Smooth muscle cell (in vitro differentiated cells): ENCODE measurements around the gene GINS3. TPM values are rescaled to one million over a fixed set of nuclear protein-coding genes. Genes with fewer than 3 reads are reported as not detected.

Experiments used
- DNase-seq: peaks from one replicate; lab custom pipeline; 2025; ENCODE audit not compliant: unreplicated experiment; lab: John Stamatoyannopoulos, UW
- H2AFZ ChIP-seq: fragments of 200-600 bp; sonication (generic); 2 replicates; pipeline ENCODE4 v1.6.0; 2016; ENCODE audit warnings: antibody characterized with exemption, low read depth, mild to moderate bottlenecking
- H3F3A ChIP-seq: fragments of 200-600 bp; sonication (generic); 2 replicates; pipeline ENCODE4 v1.6.0; 2017; ENCODE audit warnings: antibody characterized with exemption, low read depth
- H3K27ac ChIP-seq: fragments of 200-600 bp; sonication (generic); 2 replicates; pipeline ENCODE4 v1.5.1; 2016; ENCODE audit warnings: low read depth, mild to moderate bottlenecking
- H3K27me3 ChIP-seq: fragments of 200-600 bp; sonication (generic); 2 replicates; pipeline ENCODE4 v1.6.1; 2016; ENCODE audit warnings: low read depth, mild to moderate bottlenecking
- H3K36me3 ChIP-seq: fragments of 200-600 bp; sonication (generic); 2 replicates; pipeline ENCODE4 v1.5.1; 2016; ENCODE audit warnings: low read depth
- H3K4me1 ChIP-seq: fragments of 200-600 bp; sonication (generic); 2 replicates; pipeline ENCODE4 v1.5.1; 2016; ENCODE audit warnings: low read depth
- H3K4me2 ChIP-seq: fragments of 200-600 bp; sonication (generic); 2 replicates; pipeline ENCODE4 v1.6.0; 2016; ENCODE audit warnings: mild to moderate bottlenecking
- H3K4me3 ChIP-seq: fragments of 200-600 bp; sonication (generic); 2 replicates; pipeline ENCODE4 v1.5.1; 2016; ENCODE audit warnings: mild to moderate bottlenecking
- H3K79me2 ChIP-seq: fragments of 200-600 bp; sonication (generic); 2 replicates; pipeline ENCODE4 v1.6.0; 2016; ENCODE audit warnings: low read depth, mild to moderate bottlenecking
- H3K9ac ChIP-seq: fragments of 200-600 bp; sonication (generic); 2 replicates; pipeline ENCODE4 v1.6.0; 2016; ENCODE audit warnings: low read depth
- H3K9me3 ChIP-seq: fragments of 200-600 bp; sonication (generic); replicated peaks from 2 replicates; pipeline ENCODE4 v1.5.1; 2016; ENCODE audit warnings: low read depth
- H4K20me1 ChIP-seq: fragments of 200-600 bp; sonication (generic); 2 replicates; pipeline ENCODE4 v1.6.0; 2016; ENCODE audit warnings: low read depth
- CTCF ChIP-seq: fragments of 200-600 bp; sonication (generic); IDR thresholded peaks from 2 replicates; pipeline ENCODE4 v1.5.1; 2017; ENCODE audit warnings: borderline replicate concordance, mild to moderate bottlenecking, antibody characterized with exemption; ENCODE audit not compliant: insufficient read depth, poor library complexity, severe bottlenecking
- WGBS: methylation state at CpG from one replicate; pipeline ENCODE4 v1.1.7; 2016; ENCODE audit warnings: low lambda C conversion rate; 5-methylcytosine and 5-hydroxymethylcytosine counted together
- polyA plus RNA-seq: library from polyadenylated mRNA; unstranded; fragments of >200 nt; fragmentation: Nextera tagmentation; extraction: Ambion mirVana; gene quantifications from 2 replicates; pipeline ENCODE4 v1.2.1, GENCODE V29; 2016
- total RNA-seq: library from RNA; depleted of rRNA; stranded (reverse); fragments of >200 nt; gene quantifications from 2 replicates; pipeline ENCODE4 v1.2.3, GENCODE V29; 2014

Gene GINS3
- total and polyA plus RNA-seq, 2 experiments from 2014 or later = 1.9 to 4.2 TPM

GRCh38 chr16:58421529-58421928 lies 29.3 kb downstream of the GINS3 start:
- Histone ChIP-seq H3F3A (no peaks in the 10 kb centered on the region), H3K4me1 (peaks cover 11% of the 10 kb centered on the region), H3K4me2 (no peak overlapping the region), H4K20me1 (no peaks in the 10 kb centered on the region), H3K4me3 (no peak overlapping the region), H3K36me3 (no peaks in the 10 kb centered on the region), H2AFZ (no peak overlapping the region), H3K9me3 (no peaks in the 10 kb centered on the region), H3K79me2 (no peaks in the 10 kb centered on the region), H3K27me3 (peaks cover 6% of the 10 kb centered on the region), H3K9ac (no peak overlapping the region), H3K27ac (no peak overlapping the region)
- 77% methylated on average over 5 of the region's 5 CpGs for WGBS
- DNase-seq = no peak
- TF ChIP-seq CTCF = no peak

GRCh38 chr16:58422809-58423208 lies 30.5 kb downstream of the GINS3 start:
- no peaks in the 10 kb centered on the region for H3F3A ChIP-seq
- H3K27ac ChIP-seq = no peak overlapping the region
- WGBS = 87% methylated on average over 4 of the region's 4 CpGs
- TF ChIP-seq CTCF = no peak
- no peak overlapping the region for H2AFZ ChIP-seq
- no peaks in the 10 kb centered on the region for H4K20me1 ChIP-seq
- no peak overlapping the region for H3K4me3 ChIP-seq
- no peak overlapping the region for H3K4me2 ChIP-seq
- no peak for DNase-seq
- H3K79me2 ChIP-seq = no peaks in the 10 kb centered on the region
- H3K9ac ChIP-seq = no peak overlapping the region
- H3K4me1 ChIP-seq = peaks cover 11% of the 10 kb centered on the region
- no peaks in the 10 kb centered on the region for H3K9me3 ChIP-seq
- no peaks in the 10 kb centered on the region for H3K36me3 ChIP-seq
- peaks cover 16% of the 10 kb centered on the region for H3K27me3 ChIP-seq

- no peak for TF ChIP-seq CTCF
- no peaks in the 10 kb centered on the region for H3K9me3 ChIP-seq
- H3K4me2 ChIP-seq = no peak overlapping the region
These were observed 33.0 kb downstream of the GINS3 start for GRCh38 chr16:58425245-58425644.

GRCh38 chr16:58425756-58426494 lies 33.7 kb downstream of the GINS3 start:
- Histone ChIP-seq H3K9ac (no peak overlapping the region), H3K27me3 (peaks cover 36% of the 10 kb centered on the region), H3K36me3 (no peaks in the 10 kb centered on the region), H3K27ac (no peak overlapping the region), H3K9me3 (no peaks in the 10 kb centered on the region), H3K4me3 (no peak overlapping the region), H3K4me2 (no peak overlapping the region), H3F3A (no peaks in the 10 kb centered on the region), H3K79me2 (no peaks in the 10 kb centered on the region), H4K20me1 (no peaks in the 10 kb centered on the region), H3K4me1 (no peaks in the 10 kb centered on the region), H2AFZ (no peak overlapping the region)
- TF ChIP-seq CTCF = no peak
- DNase-seq = no peak
- WGBS = 88% methylated on average over 10 of the region's 10 CpGs

More at GRCh38 chr16:58425245-58425644, 33.0 kb downstream of the GINS3 start:
- no peak overlapping the region for H2AFZ ChIP-seq
- no peak for DNase-seq
- H3K36me3 ChIP-seq = no peaks in the 10 kb centered on the region
- H3K4me1 ChIP-seq = no peaks in the 10 kb centered on the region
- H4K20me1 ChIP-seq = no peaks in the 10 kb centered on the region
- H3K9ac ChIP-seq = no peak overlapping the region
- no peak overlapping the region for H3K4me3 ChIP-seq
- no peak overlapping the region for H3K27ac ChIP-seq
- H3F3A ChIP-seq = no peaks in the 10 kb centered on the region
- H3K79me2 ChIP-seq = no peaks in the 10 kb centered on the region
- peaks cover 35% of the 10 kb centered on the region for H3K27me3 ChIP-seq
- 93% methylated on average over 8 of the region's 8 CpGs for WGBS
